ENCODE results near the gene CATSPERE.

The CATSPERE gene

GRCh38 chr1:244615301-244615700 is 154.2 kb downstream of the CATSPERE start:
- TF ChIP-seq ZNF70 (CRISPR knock-in tag; IDR thresholded peaks at IDR 0.05) (no peak), ESRRG (CRISPR knock-in tag; IDR thresholded peaks at IDR 0.05) (no peak), RARB (CRISPR knock-in tag; IDR thresholded peaks at IDR 0.05) (no peak), CSDC2 (CRISPR knock-in tag; IDR thresholded peaks at IDR 0.05) (no peak), CREB5 (CRISPR knock-in tag; IDR thresholded peaks at IDR 0.05; ENCODE audit: low read depth) (no peak), TCF4 (CRISPR knock-in tag; IDR thresholded peaks at IDR 0.05; ENCODE audit: borderline replicate concordance) (no peak), ARNTL (CRISPR knock-in tag; IDR thresholded peaks at IDR 0.05; ENCODE audit: borderline replicate concordance, low read depth) (no peak), PATZ1 (CRISPR knock-in tag; IDR thresholded peaks at IDR 0.05; ENCODE audit: borderline replicate concordance) (no peak), CSRNP3 (CRISPR knock-in tag; IDR thresholded peaks at IDR 0.05) (no peak), BACH2 (CRISPR knock-in tag; IDR thresholded peaks at IDR 0.05; ENCODE audit: borderline replicate concordance) (no peak), GLIS3 (CRISPR knock-in tag; IDR thresholded peaks at IDR 0.05) (no peak), ZFP30 (CRISPR knock-in tag; IDR thresholded peaks at IDR 0.05) (no peak), ZNF565 (CRISPR knock-in tag; conservative IDR thresholded peaks at IDR 0.05; ENCODE audit: low read depth) (no peak), ZFP3 (CRISPR knock-in tag; IDR thresholded peaks at IDR 0.05) (no peak), ISL1 (CRISPR knock-in tag; IDR thresholded peaks at IDR 0.05) (no peak), ZNF8 (CRISPR knock-in tag; IDR thresholded peaks at IDR 0.05) (no peak)
- ATAC-seq, result no peak

GRCh38 chr1:244626709-244627108 is 165.6 kb downstream of the CATSPERE start:
- no peak for TF ChIP-seq TCF4 (CRISPR knock-in tag; IDR thresholded peaks at IDR 0.05; ENCODE audit: borderline replicate concordance)
- no peak for TF ChIP-seq ZNF565 (CRISPR knock-in tag; conservative IDR thresholded peaks at IDR 0.05; ENCODE audit: low read depth)
- TF ChIP-seq CSRNP3 (CRISPR knock-in tag; IDR thresholded peaks at IDR 0.05), result no peak
- TF ChIP-seq ZNF70 (CRISPR knock-in tag; IDR thresholded peaks at IDR 0.05), result no peak
- no peak for TF ChIP-seq TSHZ2 (CRISPR knock-in tag; IDR thresholded peaks at IDR 0.05)
- TF ChIP-seq ISL1 (CRISPR knock-in tag; IDR thresholded peaks at IDR 0.05), result no peak
- TF ChIP-seq SNAI2 (CRISPR knock-in tag; IDR thresholded peaks at IDR 0.05), result no peak
- no peak for TF ChIP-seq PATZ1 (CRISPR knock-in tag; IDR thresholded peaks at IDR 0.05; ENCODE audit: borderline replicate concordance)
- TF ChIP-seq PPARA (CRISPR knock-in tag; IDR thresholded peaks at IDR 0.05; ENCODE audit: borderline replicate concordance), result no peak
- ATAC-seq, result no peak

- TF ChIP-seq TOX (CRISPR knock-in tag; IDR thresholded peaks at IDR 0.05; ENCODE audit: borderline replicate concordance), result no peak
- no peak for TF ChIP-seq OSR1 (CRISPR knock-in tag; IDR thresholded peaks at IDR 0.05)
- TF ChIP-seq ZNF8 (CRISPR knock-in tag; IDR thresholded peaks at IDR 0.05), result no peak
- TF ChIP-seq CSRNP3 (CRISPR knock-in tag; IDR thresholded peaks at IDR 0.05), result no peak
- TF ChIP-seq RARB (CRISPR knock-in tag; IDR thresholded peaks at IDR 0.05), result no peak
- TF ChIP-seq TSHZ2 (CRISPR knock-in tag; IDR thresholded peaks at IDR 0.05), result no peak
- no peak for TF ChIP-seq ZNF70 (CRISPR knock-in tag; IDR thresholded peaks at IDR 0.05)
- no peak for ATAC-seq
Observed at GRCh38 chr1:244628789-244629188, 167.7 kb downstream of the CATSPERE start.

Measured in SK-N-SH treated with all-trans-retinoic acid at 6 μM for 48 hours (cell line).